ENCODE results near the gene EVI5L.

The EVI5L gene

GRCh38 chr19:7894612-7895309 is 64.7 kb downstream of the EVI5L start:
- no peak for DNase-seq (ENCODE audit: extremely low read depth in 1 of 2, low read depth in 1 of 2)

GRCh38 chr19:7895565-7895964 is 65.5 kb downstream of the EVI5L start:
- no peak for DNase-seq (ENCODE audit: extremely low read depth in 1 of 2, low read depth in 1 of 2)

- DNase-seq (ENCODE audit: extremely low read depth in 1 of 2, low read depth in 1 of 2) = no peak
These were observed 67.3 kb downstream of the EVI5L start for GRCh38 chr19:7897292-7897691.

- no peak for DNase-seq (ENCODE audit: extremely low read depth in 1 of 2, low read depth in 1 of 2)
These were observed 68.9 kb downstream of the EVI5L start for GRCh38 chr19:7898967-7899366.

GRCh38 chr19:7899751-7900378 is 69.8 kb downstream of the EVI5L start:
- DNase-seq (ENCODE audit: extremely low read depth in 1 of 2, low read depth in 1 of 2) = no peak

- DNase-seq (ENCODE audit: extremely low read depth in 1 of 2, low read depth in 1 of 2) = no peak
These were observed 70.4 kb downstream of the EVI5L start for GRCh38 chr19:7900401-7900870.

GRCh38 chr19:7900931-7901330 is 70.9 kb downstream of the EVI5L start:
- DNase-seq (ENCODE audit: extremely low read depth in 1 of 2, low read depth in 1 of 2) = no peak

- no peak for DNase-seq (ENCODE audit: extremely low read depth in 1 of 2, low read depth in 1 of 2)
These were observed 71.3 kb downstream of the EVI5L start for GRCh38 chr19:7901337-7901736.

GRCh38 chr19:7902796-7903243 is 72.8 kb downstream of the EVI5L start:
- no peak for DNase-seq (ENCODE audit: extremely low read depth in 1 of 2, low read depth in 1 of 2)

GRCh38 chr19:7903244-7904073 is 73.4 kb downstream of the EVI5L start, which contains the start of gene MAP2K7:
TSS of gene MAP2K7 (plus strand) at chr19:7903877. CDS start at chr19:7903945, 68 bp downstream.
- DNase-seq (ENCODE audit: extremely low read depth in 1 of 2, low read depth in 1 of 2) = peak; percentile 100

GRCh38 chr19:7904074-7905020 is 74.3 kb downstream of the EVI5L start:
- DNase-seq (ENCODE audit: extremely low read depth in 1 of 2, low read depth in 1 of 2) = peak in 1 of 2 donors; percentile 32

GRCh38 chr19:7905268-7905667 is 75.2 kb downstream of the EVI5L start:
- no peak for DNase-seq (ENCODE audit: extremely low read depth in 1 of 2, low read depth in 1 of 2)

GRCh38 chr19:7905859-7906258 is 75.8 kb downstream of the EVI5L start:
- DNase-seq (ENCODE audit: extremely low read depth in 1 of 2, low read depth in 1 of 2) = no peak

- no peak for DNase-seq (ENCODE audit: extremely low read depth in 1 of 2, low read depth in 1 of 2)
These were observed 77.1 kb downstream of the EVI5L start for GRCh38 chr19:7907122-7907521.

- no peak for DNase-seq (ENCODE audit: extremely low read depth in 1 of 2, low read depth in 1 of 2)
These were observed 77.5 kb downstream of the EVI5L start for GRCh38 chr19:7907544-7907943.

GRCh38 chr19:7908078-7908699 is 78.2 kb downstream of the EVI5L start:
- DNase-seq (ENCODE audit: extremely low read depth in 1 of 2, low read depth in 1 of 2) = no peak

GRCh38 chr19:7908742-7909461 is 78.9 kb downstream of the EVI5L start:
- no peak for DNase-seq (ENCODE audit: extremely low read depth in 1 of 2, low read depth in 1 of 2)

GRCh38 chr19:7909471-7910067 is 79.6 kb downstream of the EVI5L start:
- DNase-seq (ENCODE audit: extremely low read depth in 1 of 2, low read depth in 1 of 2) = no peak
